IPS DF 6.9 (cell line): ENCODE results near the gene ABR.
"Not testable (repeated sequence)": the region's sequence is repeated elsewhere in the genome, so short reads cannot be mapped to it uniquely, and the experiment has no call there.

ENCODE experiments used
- DNase-seq: peaks from one replicate; pipeline ENCODE4 v3.0.0-alpha.2; 2013; ENCODE audit warnings: low read depth, low spot score
- H3K27ac ChIP-seq: one replicate; pipeline ENCODE4 v1.5.1; 2013; ENCODE audit warnings: low read length, control low read depth
- H3K27me3 ChIP-seq: 2 replicates; pipeline ENCODE4 v1.6.1; 2013; ENCODE audit warnings: mild to moderate bottlenecking, low read length; ENCODE audit not compliant: control insufficient read depth, insufficient read depth
- H3K36me3 ChIP-seq: 2 replicates; pipeline ENCODE4 v1.6.1; 2013; ENCODE audit warnings: low read length; ENCODE audit not compliant: control insufficient read depth, insufficient read depth
- H3K4me1 ChIP-seq: 2 replicates; pipeline ENCODE4 v1.6.1; 2013; ENCODE audit warnings: low read length; ENCODE audit not compliant: control insufficient read depth, insufficient read depth
- H3K4me3 ChIP-seq: 2 replicates; pipeline ENCODE4 v1.5.1; 2013; ENCODE audit warnings: mild to moderate bottlenecking, low read length
- H3K9me3 ChIP-seq: 2 replicates; pipeline ENCODE4 v1.6.1; 2013; ENCODE audit warnings: low read length, inconsistent platforms; ENCODE audit not compliant: control insufficient read depth, insufficient read depth
- WGBS: extraction: QIAGEN DNeasy Blood & Tissue Kit; methylation state at CpG from one replicate; pipeline ENCODE4 v1.1.7; 2013; ENCODE audit warnings: mixed read lengths, missing lambda C conversion rate; ENCODE audit not compliant: insufficient read length, insufficient coverage; 5-methylcytosine and 5-hydroxymethylcytosine counted together

The ABR gene

GRCh38 chr17:1077581-1077985 is 102.2 kb downstream of the ABR start:
- no peaks in the 10 kb centered on the region for H3K36me3 ChIP-seq
- H3K4me3 ChIP-seq = no peak overlapping the region
- no peaks in the 10 kb centered on the region for H3K9me3 ChIP-seq
- peaks cover 2% of the 10 kb centered on the region for H3K4me1 ChIP-seq
- no peak for DNase-seq
- no CpG with 5 or more reads among the region's 10 CpGs for WGBS
- H3K27ac ChIP-seq = no peak overlapping the region
- H3K27me3 ChIP-seq = no peaks in the 10 kb centered on the region; the same call in 1 of the 2 replicates

GRCh38 chr17:1076982-1077302 is 102.8 kb downstream of the ABR start:
- no peak for DNase-seq
- H3K4me1 ChIP-seq = peaks cover 2% of the 10 kb centered on the region
- H3K36me3 ChIP-seq = no peaks in the 10 kb centered on the region
- WGBS = no CpG with 5 or more reads among the region's 6 CpGs
- no peaks in the 10 kb centered on the region for H3K9me3 ChIP-seq
- H3K27ac ChIP-seq = no peak overlapping the region
- no peak overlapping the region for H3K4me3 ChIP-seq
- no peaks in the 10 kb centered on the region; the same call in 1 of the 2 replicates for H3K27me3 ChIP-seq

- Histone ChIP-seq H3K27ac (no peak overlapping the region), H3K4me3 (no peak overlapping the region), H3K4me1 (peaks cover 2% of the 10 kb centered on the region), H3K9me3 (no peaks in the 10 kb centered on the region), H3K36me3 (no peaks in the 10 kb centered on the region), H3K27me3 (no peaks in the 10 kb centered on the region; the same call in 1 of the 2 replicates)
- DNase-seq = no peak
- WGBS = no CpG with 5 or more reads among the region's 15 CpGs
Observed at GRCh38 chr17:1076299-1076981, 103.3 kb downstream of the ABR start.

GRCh38 chr17:1074886-1075605 is 104.7 kb downstream of the ABR start:
- WGBS = no CpG with 5 or more reads among the region's 20 CpGs
- H3K36me3 ChIP-seq = no peaks in the 10 kb centered on the region
- H3K4me3 ChIP-seq = no peak overlapping the region
- DNase-seq = no peak
- H3K4me1 ChIP-seq = peaks cover 2% of the 10 kb centered on the region
- H3K27ac ChIP-seq = no peak overlapping the region
- H3K27me3 ChIP-seq = no peaks in the 10 kb centered on the region; the same call in 1 of the 2 replicates
- no peaks in the 10 kb centered on the region for H3K9me3 ChIP-seq

- H3K36me3 ChIP-seq, H3K4me1 ChIP-seq, H3K9me3 ChIP-seq, DNase-seq, H3K4me3 ChIP-seq, H3K27ac ChIP-seq, H3K27me3 ChIP-seq: not testable (repeated sequence)
- no CpG with 5 or more reads among the region's 15 CpGs for WGBS
Observed at GRCh38 chr17:1073963-1074625, 105.7 kb downstream of the ABR start.

- Histone ChIP-seq H3K9me3 (no peaks in the 10 kb centered on the region), H3K4me1 (no peaks in the 10 kb centered on the region), H3K27ac (no peak overlapping the region), H3K36me3 (0 out of 2 replicates have a peak, but pooled peaks cover 2% of the 10 kb centered on the region), H3K27me3 (no peaks in the 10 kb centered on the region), H3K4me3 (no peak overlapping the region)
- WGBS = no CpG with 5 or more reads among the region's 25 CpGs
- no peak for DNase-seq
Observed at GRCh38 chr17:1073241-1073962, 106.4 kb downstream of the ABR start.

GRCh38 chr17:1072551-1072961 is 107.2 kb downstream of the ABR start:
- Histone ChIP-seq H3K27me3 (no peaks in the 10 kb centered on the region), H3K9me3 (no peaks in the 10 kb centered on the region), H3K36me3 (0 out of 2 replicates have a peak, but pooled peaks cover 3% of the 10 kb centered on the region), H3K4me3 (no peak overlapping the region), H3K27ac (no peak overlapping the region), H3K4me1 (no peaks in the 10 kb centered on the region)
- no CpG with 5 or more reads among the region's 20 CpGs for WGBS
- DNase-seq = no peak

GRCh38 chr17:1071103-1071825 is 108.5 kb downstream of the ABR start:
- Histone ChIP-seq H3K4me3 (no peak overlapping the region), H3K9me3 (no peaks in the 10 kb centered on the region), H3K27ac (no peak overlapping the region), H3K4me1 (no peaks in the 10 kb centered on the region), H3K36me3 (0 out of 2 replicates have a peak, but pooled peaks cover 3% of the 10 kb centered on the region), H3K27me3 (no peaks in the 10 kb centered on the region)
- no CpG with 5 or more reads among the region's 29 CpGs for WGBS
- DNase-seq = no peak

- Histone ChIP-seq H3K36me3 (0 out of 2 replicates have a peak, but pooled peaks cover 3% of the 10 kb centered on the region), H3K4me1 (no peaks in the 10 kb centered on the region), H3K9me3 (no peaks in the 10 kb centered on the region), H3K27me3 (no peaks in the 10 kb centered on the region), H3K4me3 (no peak overlapping the region), H3K27ac (no peak overlapping the region)
- WGBS = no CpG with 5 or more reads among the region's 21 CpGs
- no peak for DNase-seq
Observed at GRCh38 chr17:1070411-1070810, 109.4 kb downstream of the ABR start.
